Erythroblast (primary cell): ENCODE measurements around the gene CFDP1.

Source experiments
- GATA1 ChIP-seq: IDR thresholded peaks from 2 replicates; pipeline ENCODE4 v1.6.1; 2011; ENCODE audit warnings: low read depth, mild to moderate bottlenecking, control low read depth, low read length, moderate library complexity
- POLR2A ChIP-seq: IDR thresholded peaks from 2 replicates; pipeline ENCODE4 v1.6.1; 2011; ENCODE audit warnings: mild to moderate bottlenecking, low read length

DNA sequence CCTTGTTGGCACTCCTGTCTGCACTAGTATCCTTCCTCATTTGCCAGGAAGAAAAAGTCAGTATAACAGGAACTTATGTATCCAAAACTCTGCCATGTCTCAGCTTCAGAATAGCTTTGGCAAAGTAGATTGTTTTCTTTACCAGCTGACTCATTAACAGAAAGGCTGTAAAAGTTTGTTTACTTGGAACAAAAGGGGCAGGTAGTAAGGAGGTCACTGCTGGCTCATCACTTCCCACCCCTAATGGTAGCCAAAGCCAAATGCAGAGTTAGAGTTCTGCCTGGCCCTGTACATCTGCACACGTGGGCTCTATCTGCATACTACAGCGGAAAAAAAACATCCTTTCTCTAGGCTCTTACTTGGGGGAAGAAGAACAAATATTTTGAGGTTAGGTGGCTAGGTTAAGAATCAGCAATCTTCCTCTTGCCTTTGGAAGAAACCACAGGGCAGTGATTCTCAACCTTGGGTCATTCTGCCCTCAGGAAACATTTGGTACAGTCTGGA lies 90.9 kb downstream of the CFDP1 start:
- no peak for TF ChIP-seq POLR2A
- TF ChIP-seq GATA1 = no peak
